ENCODE data around the gene ANKFY1.
"Not testable (repeated sequence)": the region's sequence is repeated elsewhere in the genome, so short reads cannot be mapped to it uniquely, and the experiment has no call there.

The ANKFY1 gene

GRCh38 chr17:4152471-4152870, 111.3 kb downstream of the ANKFY1 start:
- DNase-seq: no peak

- no peak for DNase-seq
Measured at GRCh38 chr17:4150096-4150495, 113.7 kb downstream of the ANKFY1 start.

GRCh38 chr17:4148611-4149308, 115.0 kb downstream of the ANKFY1 start:
- no peak for DNase-seq

- DNase-seq: no peak
Measured at GRCh38 chr17:4147751-4148310, 115.9 kb downstream of the ANKFY1 start.

- DNase-seq: peak; percentile 56
Measured at GRCh38 chr17:4146641-4147040, 117.1 kb downstream of the ANKFY1 start.

- no peak for DNase-seq
Measured at GRCh38 chr17:4144422-4144747, 119.4 kb downstream of the ANKFY1 start.

GRCh38 chr17:4143563-4144421, 120.0 kb downstream of the ANKFY1 start:
- peak; percentile 93 for DNase-seq

- no peak for DNase-seq
Measured at GRCh38 chr17:4142107-4142900, 121.5 kb downstream of the ANKFY1 start.

- DNase-seq: no peak
Measured at GRCh38 chr17:4140125-4140524, 123.7 kb downstream of the ANKFY1 start.

- not testable (repeated sequence) for DNase-seq
Measured at GRCh38 chr17:4138906-4139526, 124.8 kb downstream of the ANKFY1 start.

- no peak for DNase-seq
Measured at GRCh38 chr17:4136373-4136772, 127.4 kb downstream of the ANKFY1 start.

- peak; percentile 35 for DNase-seq
Measured at GRCh38 chr17:4135489-4135888, 128.3 kb downstream of the ANKFY1 start.

- no peak for DNase-seq
Measured at GRCh38 chr17:4134721-4135120, 129.1 kb downstream of the ANKFY1 start.

GRCh38 chr17:4130715-4131114, 133.1 kb downstream of the ANKFY1 start:
- DNase-seq: no peak

GRCh38 chr17:4127555-4127954, 136.2 kb downstream of the ANKFY1 start:
- DNase-seq: no peak

GRCh38 chr17:4125552-4125951, 138.2 kb downstream of the ANKFY1 start:
- no peak for DNase-seq

GRCh38 chr17:4124999-4125398, 138.8 kb downstream of the ANKFY1 start:
- no peak for DNase-seq

GRCh38 chr17:4120332-4120731, 143.4 kb downstream of the ANKFY1 start:
- DNase-seq: no peak

GRCh38 chr17:4119299-4119698, 144.5 kb downstream of the ANKFY1 start:
- no peak for DNase-seq

GRCh38 chr17:4118015-4118743, 145.6 kb downstream of the ANKFY1 start:
- DNase-seq: no peak

GRCh38 chr17:4116516-4116915, 147.3 kb downstream of the ANKFY1 start:
- no peak for DNase-seq
